Measurements from ENCODE around the gene TXNL4A.
"Not testable (repeated sequence)": the region's sequence is repeated elsewhere in the genome, so short reads cannot be mapped to it uniquely, and the experiment has no call there.

Gene TXNL4A, protein sequence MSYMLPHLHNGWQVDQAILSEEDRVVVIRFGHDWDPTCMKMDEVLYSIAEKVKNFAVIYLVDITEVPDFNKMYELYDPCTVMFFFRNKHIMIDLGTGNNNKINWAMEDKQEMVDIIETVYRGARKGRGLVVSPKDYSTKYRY

DNA sequence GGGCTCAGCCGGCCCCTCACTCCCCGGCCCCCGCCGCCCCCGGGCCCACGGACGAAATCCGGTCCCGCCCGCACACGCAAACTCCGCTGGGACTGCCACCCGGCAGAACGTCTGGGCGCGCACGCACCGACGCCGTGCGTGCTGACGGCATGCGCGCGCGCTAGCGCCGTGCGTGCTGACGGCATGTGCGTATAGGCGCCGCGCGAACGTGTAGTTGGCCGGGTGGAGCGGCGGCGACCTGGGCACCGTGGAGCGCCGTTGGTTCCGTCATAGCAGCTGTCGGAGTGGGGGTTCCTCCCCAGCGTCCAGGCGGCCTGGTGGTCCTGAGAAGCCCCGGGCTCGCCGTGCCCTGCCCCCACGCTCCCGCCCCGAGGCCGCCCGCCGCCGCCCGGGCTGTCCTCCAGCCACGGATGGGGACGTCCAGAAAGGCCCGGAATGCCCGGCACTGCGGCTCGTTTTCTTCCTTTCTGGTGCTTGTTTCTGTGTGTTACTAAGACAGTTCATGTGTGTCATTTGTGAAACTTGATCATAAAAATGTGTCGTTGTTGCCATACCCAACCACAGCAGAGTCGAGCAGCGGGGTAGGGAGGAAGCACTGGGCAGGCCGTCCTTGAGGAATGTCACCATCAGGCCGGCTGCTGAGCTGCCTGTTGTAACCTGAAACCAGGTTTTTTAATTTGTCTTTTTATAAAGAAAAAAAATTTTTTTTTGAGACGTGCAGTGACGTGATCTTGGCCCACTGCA lies at the start of gene TXNL4A:
TSS of gene TXNL4A (minus strand) at position 113 of the 744 bp plus-strand sequence. CDS start 171 bp downstream, outside the sequence.
- H3K4me3 Mint-ChIP-seq: peak within 1 kb of the TSS; percentile 94
- H3K27me3 Mint-ChIP-seq: no peaks in the 10 kb centered on the region
- H3K36me3 Mint-ChIP-seq (ENCODE audit: low read depth): peaks cover 45% of the 10 kb centered on the region
- peak within 1 kb of the TSS; percentile 95 for H3K27ac Mint-ChIP-seq
- DNase-seq: peak; percentile 91
- no peaks in the 10 kb centered on the region for H3K9me3 Mint-ChIP-seq
- peaks cover 39% of the 10 kb centered on the region for H3K4me1 Mint-ChIP-seq (ENCODE audit: low read depth)

DNA sequence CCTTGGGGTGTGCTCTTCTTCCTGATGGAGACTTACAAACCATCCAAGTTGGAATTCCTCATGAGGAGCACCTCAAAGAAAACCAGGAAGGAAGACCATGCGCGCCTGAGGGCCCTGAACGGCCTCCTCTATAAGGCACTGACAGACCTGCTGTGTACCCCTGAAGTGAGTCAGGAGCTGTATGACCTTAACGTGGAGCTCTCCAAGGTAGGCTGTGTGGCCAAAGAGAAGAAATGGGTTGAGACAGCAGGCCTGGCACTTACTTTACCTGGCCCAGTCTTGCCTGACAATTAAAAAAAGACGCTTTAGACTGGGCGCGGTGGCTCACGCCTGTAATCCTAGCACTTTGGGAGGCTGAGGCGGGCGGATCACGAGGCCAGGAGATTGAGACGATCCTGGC lies 48.9 kb upstream of the TXNL4A start:
- H3K36me3 Mint-ChIP-seq (ENCODE audit: low read depth): peaks cover 76% of the 10 kb centered on the region
- peaks cover 39% of the 10 kb centered on the region for H3K4me1 Mint-ChIP-seq (ENCODE audit: low read depth)
- H3K27me3 Mint-ChIP-seq: no peaks in the 10 kb centered on the region
- no peak overlapping the region for H3K4me3 Mint-ChIP-seq
- no peak overlapping the region for H3K27ac Mint-ChIP-seq
- DNase-seq: no peak
- H3K9me3 Mint-ChIP-seq: peaks cover 3% of the 10 kb centered on the region

DNA sequence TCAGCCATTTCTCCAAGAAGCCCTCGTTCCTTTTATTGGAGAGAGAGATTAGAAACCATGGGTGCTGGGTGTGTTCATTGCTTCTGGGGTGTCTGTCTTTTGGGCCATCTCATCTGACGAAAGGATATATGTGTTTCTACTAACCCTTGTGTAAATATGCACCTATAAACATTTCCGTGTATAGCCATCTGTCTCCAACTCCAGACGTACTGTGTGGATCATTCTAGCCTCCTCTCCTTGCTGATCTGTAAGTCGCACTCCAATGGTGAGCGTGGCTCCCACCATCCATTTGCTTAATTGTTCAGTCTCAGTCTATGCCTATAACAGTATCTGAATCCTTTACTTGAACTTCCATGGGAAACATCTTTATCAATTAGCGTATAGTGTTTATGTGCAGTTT lies 47.6 kb upstream of the TXNL4A start:
- Mint-ChIP-seq H3K27ac (no peak overlapping the region), H3K36me3 (ENCODE audit: low read depth) (peaks cover 67% of the 10 kb centered on the region), H3K9me3 (peaks cover 3% of the 10 kb centered on the region), H3K4me3 (peak overlapping the region; percentile 90), H3K27me3 (no peaks in the 10 kb centered on the region), H3K4me1 (ENCODE audit: low read depth) (peaks cover 36% of the 10 kb centered on the region)
- no peak for DNase-seq

DNA sequence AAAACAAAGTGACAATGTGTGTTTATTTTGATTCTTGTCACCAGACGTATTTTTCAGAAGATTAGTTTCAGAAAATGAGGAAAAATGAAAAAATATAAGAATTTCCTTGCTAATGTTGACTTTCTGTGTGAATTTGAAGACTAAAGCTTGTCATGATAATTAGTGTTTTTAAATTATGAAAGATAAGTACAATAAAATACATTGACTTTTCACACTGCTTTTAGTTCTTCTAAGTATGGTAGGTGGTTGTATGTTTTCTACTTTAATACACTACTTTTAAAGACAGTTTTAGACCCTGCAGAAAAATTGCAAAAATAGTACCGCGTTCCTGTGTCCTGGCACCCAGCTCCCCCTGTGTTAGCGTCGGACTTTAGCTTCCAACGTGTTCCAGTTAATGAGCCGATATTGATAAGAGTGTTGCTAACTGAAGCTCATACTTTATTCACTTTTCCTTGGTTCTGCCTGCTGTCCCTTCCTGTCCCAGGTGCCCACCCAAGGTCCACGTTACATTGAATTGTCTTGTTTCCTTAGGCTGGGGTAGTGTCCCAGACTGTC lies 46.6 kb upstream of the TXNL4A start:
- H3K36me3 Mint-ChIP-seq (ENCODE audit: low read depth): peaks cover 56% of the 10 kb centered on the region
- H3K27ac Mint-ChIP-seq: peak overlapping the region; percentile 95
- peaks cover 33% of the 10 kb centered on the region for H3K4me1 Mint-ChIP-seq (ENCODE audit: low read depth)
- peaks cover 3% of the 10 kb centered on the region for H3K9me3 Mint-ChIP-seq
- no peaks in the 10 kb centered on the region for H3K27me3 Mint-ChIP-seq
- H3K4me3 Mint-ChIP-seq: peak overlapping the region; percentile 90
- DNase-seq: no peak

DNA sequence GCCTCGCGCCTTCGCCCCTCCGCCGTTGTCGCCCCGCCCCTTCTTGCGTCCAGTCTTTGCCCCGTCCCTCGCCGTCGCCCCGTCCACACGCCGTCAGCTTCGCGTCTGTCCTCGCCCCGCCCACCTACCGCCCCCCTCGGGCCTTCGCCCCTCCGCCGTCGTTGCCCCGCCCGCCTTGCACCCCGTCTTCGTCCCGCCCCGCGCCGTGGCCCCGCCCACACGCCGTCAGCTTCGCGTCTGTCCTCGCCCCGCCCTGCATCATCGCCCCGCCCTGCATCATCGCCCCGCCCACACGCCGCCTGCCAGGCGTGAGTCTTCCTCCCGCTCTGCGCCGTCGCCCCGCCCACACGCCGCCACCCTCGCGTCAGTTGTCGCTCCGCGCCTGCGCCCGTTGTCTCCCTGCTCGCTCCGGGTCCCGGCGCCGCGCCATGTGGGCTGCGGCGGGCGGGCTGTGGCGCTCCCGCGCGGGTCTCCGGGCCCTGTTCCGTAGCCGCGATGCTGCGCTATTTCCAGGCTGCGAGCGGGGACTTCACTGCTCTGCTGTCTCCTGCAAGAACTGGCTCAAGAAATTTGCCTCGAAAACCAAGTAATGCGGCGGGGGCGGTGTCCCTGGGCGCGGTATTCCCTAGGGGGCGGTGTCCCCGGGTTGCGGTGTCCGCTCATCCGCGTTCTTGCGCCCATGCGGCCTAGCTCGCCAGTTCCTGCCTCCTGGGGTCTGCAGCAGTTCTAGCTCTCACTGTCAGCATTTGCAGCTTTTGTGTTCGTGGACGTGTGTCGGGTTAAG lies 45.9 kb upstream of the TXNL4A start, which contains the start of gene RBFA:
TSS of gene RBFA (plus strand) at position 367 of the 784 bp plus-strand sequence. CDS start at position 429, 62 bp downstream.
- Mint-ChIP-seq H3K27me3 (no peaks in the 10 kb centered on the region), H3K9me3 (peaks cover 3% of the 10 kb centered on the region), H3K27ac (peak within 1 kb of the TSS; percentile 95), H3K4me3 (peak within 1 kb of the TSS; percentile 90), H3K4me1 (ENCODE audit: low read depth) (peaks cover 33% of the 10 kb centered on the region), H3K36me3 (ENCODE audit: low read depth) (peaks cover 54% of the 10 kb centered on the region)
- DNase-seq: peak; percentile 100

DNA sequence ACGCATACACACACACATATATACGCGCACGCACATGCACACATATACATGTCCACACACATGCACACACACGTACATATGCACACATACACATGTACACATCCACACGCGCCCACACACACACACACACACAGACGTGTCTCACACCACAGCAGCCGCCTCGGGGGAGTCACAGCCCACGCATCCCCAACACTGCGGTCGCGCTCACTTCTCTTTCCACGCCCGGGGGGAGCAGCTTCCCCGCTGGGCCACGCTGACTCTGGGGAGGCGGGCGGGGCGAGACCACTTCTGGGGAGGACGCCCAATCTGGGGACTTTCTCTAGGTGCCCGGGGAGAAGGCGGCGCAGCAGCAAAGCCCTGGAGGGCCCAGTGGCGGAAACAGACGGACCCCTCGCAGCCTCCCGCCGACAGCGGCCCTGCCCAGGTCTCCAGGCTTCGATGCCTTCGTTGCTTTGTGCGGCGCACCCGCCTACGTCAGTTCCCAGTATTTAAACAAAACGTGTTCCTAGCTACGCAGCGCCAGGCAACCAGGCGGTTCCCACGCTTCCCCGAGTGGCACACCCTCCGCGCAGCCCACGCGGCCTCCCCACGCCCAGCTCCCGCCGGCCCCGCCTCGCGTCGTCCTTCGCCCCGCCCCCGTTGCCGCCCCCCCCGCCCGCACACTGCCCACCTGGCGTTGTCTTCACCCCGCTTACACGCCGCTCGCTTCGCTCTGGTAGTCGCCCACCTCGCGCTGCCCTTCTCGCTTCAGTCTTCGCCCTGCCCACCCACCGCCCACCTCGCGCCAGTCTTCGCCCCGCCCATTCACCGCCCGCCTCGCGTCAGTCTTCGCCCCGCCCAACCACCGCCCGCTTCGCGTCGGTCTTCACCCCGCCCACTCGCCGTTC lies 45.1 kb upstream of the TXNL4A start:
- DNase-seq: no peak

DNA sequence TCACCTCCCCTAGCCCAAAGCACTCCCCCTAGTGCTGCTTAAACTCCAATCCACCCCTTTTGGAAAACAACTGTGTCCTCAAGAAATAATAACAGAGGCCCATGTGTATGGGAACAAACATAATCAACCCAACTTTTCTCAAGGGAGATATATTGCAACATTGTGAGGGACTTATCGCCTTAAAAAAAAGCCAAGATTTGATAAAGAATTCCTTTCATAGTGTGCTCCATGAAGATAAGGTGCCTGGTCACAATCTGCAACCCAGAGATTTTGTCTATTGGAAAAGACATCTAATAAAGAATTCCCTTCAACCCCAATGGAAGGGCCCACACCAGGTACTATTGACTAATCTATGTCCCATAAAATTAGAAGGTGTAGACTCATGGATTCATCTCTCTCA lies 41.3 kb upstream of the TXNL4A start:
- no peaks in the 10 kb centered on the region for H3K27me3 Mint-ChIP-seq
- H3K9me3 Mint-ChIP-seq: peaks cover 25% of the 10 kb centered on the region
- peaks cover 55% of the 10 kb centered on the region for H3K36me3 Mint-ChIP-seq (ENCODE audit: low read depth)
- H3K4me3 Mint-ChIP-seq: no peak overlapping the region
- H3K4me1 Mint-ChIP-seq (ENCODE audit: low read depth): peaks cover 15% of the 10 kb centered on the region
- DNase-seq: no peak
- no peak overlapping the region for H3K27ac Mint-ChIP-seq

More for the DNA sequence above, 45.1 kb upstream of the TXNL4A start:
- H3K27me3 Mint-ChIP-seq: no peaks in the 10 kb centered on the region
- peak overlapping the region; percentile 90 for H3K4me3 Mint-ChIP-seq
- H3K27ac Mint-ChIP-seq: peak overlapping the region; percentile 95
- peaks cover 53% of the 10 kb centered on the region for H3K36me3 Mint-ChIP-seq (ENCODE audit: low read depth)
- peaks cover 3% of the 10 kb centered on the region for H3K9me3 Mint-ChIP-seq
- peaks cover 33% of the 10 kb centered on the region for H3K4me1 Mint-ChIP-seq (ENCODE audit: low read depth)

DNA sequence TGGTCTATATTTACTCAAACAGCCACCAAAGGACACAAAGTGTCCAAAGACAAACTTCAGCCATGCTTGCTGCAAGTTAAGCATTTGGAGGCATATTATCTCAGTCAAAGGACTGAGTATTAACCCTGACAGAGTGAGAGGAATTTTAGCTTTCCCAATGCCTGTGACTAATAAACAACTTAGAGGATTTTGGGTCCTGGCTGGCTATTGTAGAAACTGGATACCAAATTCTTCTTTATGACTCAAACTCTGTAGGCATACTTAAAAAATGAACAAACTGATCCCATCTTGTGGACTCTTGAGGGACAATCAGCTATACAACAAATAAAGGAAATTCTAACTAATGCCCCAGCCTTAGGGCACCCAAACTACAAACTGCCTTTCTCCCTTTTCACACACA lies 39.4 kb upstream of the TXNL4A start:
- H3K4me3 Mint-ChIP-seq; DNase-seq; H3K4me1 Mint-ChIP-seq (ENCODE audit: low read depth); H3K27ac Mint-ChIP-seq; H3K27me3 Mint-ChIP-seq: not testable (repeated sequence)
- Mint-ChIP-seq H3K36me3 (ENCODE audit: low read depth) (peaks cover 61% of the 10 kb centered on the region), H3K9me3 (peaks cover 38% of the 10 kb centered on the region)

DNA sequence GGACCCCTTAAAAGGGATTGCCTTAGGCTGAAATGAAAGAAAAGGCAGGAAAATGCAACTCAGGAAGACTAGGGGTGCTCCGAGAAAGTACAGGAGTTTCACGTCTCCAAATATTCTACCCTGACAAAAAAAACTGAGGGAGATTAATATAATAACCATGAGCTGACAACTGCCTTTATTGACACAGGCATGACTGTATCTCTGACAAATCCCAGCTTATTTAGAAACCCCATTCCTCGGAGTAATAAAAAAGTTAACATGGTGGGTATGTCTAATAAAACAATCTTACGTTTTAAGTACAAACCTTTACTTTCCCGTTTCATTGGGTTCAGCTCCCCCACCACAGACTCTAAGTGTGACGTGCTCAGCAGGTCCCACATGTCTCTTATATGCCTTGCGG lies 38.0 kb upstream of the TXNL4A start:
- Mint-ChIP-seq H3K4me3 (no peak overlapping the region), H3K27ac (no peak overlapping the region), H3K27me3 (no peaks in the 10 kb centered on the region), H3K4me1 (ENCODE audit: low read depth) (no peaks in the 10 kb centered on the region), H3K36me3 (ENCODE audit: low read depth) (peaks cover 72% of the 10 kb centered on the region), H3K9me3 (peaks cover 50% of the 10 kb centered on the region)
- DNase-seq: no peak

DNA sequence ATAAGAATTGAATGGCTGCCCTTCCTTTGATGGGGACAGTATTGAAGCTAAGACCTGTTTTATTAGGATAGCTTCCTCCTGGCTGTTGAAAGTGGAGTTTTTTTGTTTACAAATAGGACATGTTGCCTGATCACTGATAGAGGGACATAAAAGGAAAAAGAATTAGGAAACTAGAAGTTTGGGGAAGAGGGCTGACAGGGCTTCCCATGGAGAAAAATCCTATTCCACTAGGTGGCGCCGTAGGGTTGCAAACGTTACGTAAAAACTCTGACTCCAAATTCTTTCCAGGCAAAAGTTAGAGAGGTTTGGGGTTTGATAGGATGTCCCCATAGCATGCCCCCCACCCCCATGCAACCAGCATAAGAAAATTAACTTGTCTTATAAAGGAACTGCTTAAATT lies 34.8 kb upstream of the TXNL4A start:
- no peaks in the 10 kb centered on the region for H3K27me3 Mint-ChIP-seq
- H3K4me3 Mint-ChIP-seq: no peak overlapping the region
- no peak for DNase-seq
- no peaks in the 10 kb centered on the region for H3K4me1 Mint-ChIP-seq (ENCODE audit: low read depth)
- no peak overlapping the region for H3K27ac Mint-ChIP-seq
- H3K36me3 Mint-ChIP-seq (ENCODE audit: low read depth): peaks cover 69% of the 10 kb centered on the region
- H3K9me3 Mint-ChIP-seq: peaks cover 58% of the 10 kb centered on the region

DNA sequence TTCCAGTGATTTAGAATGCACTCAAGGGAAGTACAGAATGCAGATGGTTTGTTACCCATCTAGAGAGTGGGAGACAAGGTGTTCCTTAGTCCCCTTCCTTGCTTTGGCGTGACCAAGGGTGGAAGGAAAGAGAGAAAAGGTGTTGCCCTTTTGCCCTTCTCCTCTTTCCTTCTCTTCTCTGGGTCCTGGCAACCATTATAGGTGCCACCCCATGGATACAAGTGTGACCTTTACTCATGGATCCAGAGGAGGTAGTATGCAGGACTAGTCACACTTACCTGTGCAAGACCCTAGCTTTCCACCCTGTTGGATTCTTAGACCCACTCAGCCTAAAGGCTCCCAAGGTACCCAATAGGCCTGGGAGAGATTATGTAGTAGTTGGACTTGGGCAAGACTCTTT lies 34.2 kb upstream of the TXNL4A start:
- Mint-ChIP-seq H3K4me1 (ENCODE audit: low read depth) (no peaks in the 10 kb centered on the region), H3K27me3 (no peaks in the 10 kb centered on the region), H3K27ac (no peak overlapping the region), H3K4me3 (no peak overlapping the region), H3K36me3 (ENCODE audit: low read depth) (peaks cover 70% of the 10 kb centered on the region), H3K9me3 (peaks cover 58% of the 10 kb centered on the region)
- DNase-seq: no peak

DNA sequence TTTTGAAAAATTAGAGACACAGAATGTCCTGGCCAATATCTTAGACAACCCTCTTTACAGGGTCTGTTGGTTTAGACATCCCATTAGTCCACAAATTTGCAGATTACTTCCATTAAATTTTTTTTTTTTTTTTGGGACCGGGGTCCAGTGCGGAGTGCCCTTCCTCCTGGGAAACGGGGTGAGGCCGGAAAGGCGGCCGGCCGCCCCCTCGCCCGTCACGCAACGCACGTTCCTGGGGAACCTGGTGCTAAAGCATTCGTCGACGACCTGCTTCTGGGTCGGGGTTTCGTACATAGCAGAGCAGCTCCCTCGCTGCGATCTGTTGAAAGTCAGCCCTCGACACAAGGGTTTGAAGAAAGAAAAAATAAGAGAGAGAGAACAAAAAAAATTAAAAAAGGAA lies 24.4 kb upstream of the TXNL4A start:
- Mint-ChIP-seq H3K4me3 (no peak overlapping the region), H3K36me3 (ENCODE audit: low read depth) (peaks cover 31% of the 10 kb centered on the region), H3K4me1 (ENCODE audit: low read depth) (no peaks in the 10 kb centered on the region), H3K9me3 (peaks cover 34% of the 10 kb centered on the region), H3K27ac (no peak overlapping the region), H3K27me3 (no peaks in the 10 kb centered on the region)
- no peak for DNase-seq

DNA sequence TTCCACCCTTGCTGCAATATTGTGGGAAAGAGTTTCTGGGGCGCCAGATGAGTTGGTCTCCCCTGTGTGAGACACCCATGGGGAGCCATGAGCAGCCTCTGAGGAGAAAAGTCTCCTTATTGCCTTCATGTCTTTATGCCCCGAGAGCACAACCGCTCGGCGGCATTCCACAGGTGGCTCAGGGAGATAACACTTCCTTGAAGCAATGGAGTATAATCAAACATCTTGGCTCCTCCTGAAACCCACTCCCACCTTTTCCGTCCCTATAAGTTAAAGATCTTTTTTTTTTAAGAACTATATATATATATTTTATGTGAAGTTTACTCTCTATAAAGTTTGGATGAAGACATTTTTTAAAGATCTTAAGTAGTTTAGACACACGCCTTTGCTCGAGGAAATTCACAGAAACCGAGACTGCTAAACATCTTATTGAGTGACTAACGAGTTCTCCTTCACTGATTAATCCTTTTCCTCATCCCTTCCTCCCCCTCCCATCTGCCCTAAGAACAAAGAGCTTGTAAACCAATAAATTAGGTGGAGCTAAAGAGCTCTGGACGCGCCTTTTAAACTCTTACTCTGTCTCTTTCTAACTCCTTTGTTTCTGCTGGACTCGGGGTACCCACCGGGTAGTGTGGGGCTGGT lies 23.3 kb upstream of the TXNL4A start:
- not testable (repeated sequence) for H3K27me3 Mint-ChIP-seq; H3K27ac Mint-ChIP-seq; H3K4me1 Mint-ChIP-seq (ENCODE audit: low read depth); H3K4me3 Mint-ChIP-seq; DNase-seq
- Mint-ChIP-seq H3K9me3 (peaks cover 34% of the 10 kb centered on the region), H3K36me3 (ENCODE audit: low read depth) (peaks cover 31% of the 10 kb centered on the region)

All from activated T-cell treated with anti-CD3 and anti-CD28 coated beads, Interleukin-2, amount 50 U/mL, for 24 hours (primary cell).